Ovary (tissue), 9 donors: Measurements from ENCODE around the gene MRRF. TPM values are rescaled to one million over a fixed set of nuclear protein-coding genes. Genes with fewer than 3 reads are reported as not detected.
A peak's percentile ranks its signal among the peaks of the same experiment; 100 is the strongest.

Source experiments
- DNase-seq, 5 donors: peaks; one replicate each; pipeline ENCODE4 v3.0.0-alpha.2; 2019 to 2020
- H3K27ac ChIP-seq, 2 donors: fragments of 200-600 bp; one replicate each; pipeline versions ENCODE4 v1.5.1 to v1.8.0; 2019 to 2022
- H3K27me3 ChIP-seq: fragments of 200-600 bp; one replicate; pipeline ENCODE4 v1.8.0; 2022
- H3K36me3 ChIP-seq: fragments of 200-600 bp; sonication (generic); one replicate; pipeline ENCODE4 v1.5.1; 2019
- H3K4me1 ChIP-seq: one replicate; pipeline ENCODE4 v1.8.1; 2013; ENCODE audit warnings: mild to moderate bottlenecking, moderate library complexity; ENCODE audit not compliant: insufficient read depth
- H3K4me3 ChIP-seq: fragments of 200-600 bp; sonication (generic); one replicate; pipeline ENCODE4 v1.5.1; 2017
- H3K9me3 ChIP-seq, 2 donors: fragments of 200-600 bp in 1 of 2; sonication (generic) in 1 of 2; one replicate each; pipeline versions ENCODE4 v1.5.1 to v1.8.1; 2013 to 2019; ENCODE audit warnings: mild to moderate bottlenecking in 1 of 2, moderate library complexity in 1 of 2
- EP300 ChIP-seq: sonication (generic); formaldehyde crosslinking; IDR thresholded peaks from one replicate; pipeline ENCODE4 v1.6.1; 2017; ENCODE audit warnings: antibody characterized with exemption
- POLR2A ChIP-seq: fragments of 450-650 bp; IDR thresholded peaks from one replicate; pipeline ENCODE4 v1.6.1; 2017; ENCODE audit warnings: antibody characterized with exemption, mild to moderate bottlenecking, moderate library complexity
- WGBS, 3 donors: extraction: QIAGEN DNeasy Blood & Tissue Kit in 1 of 3; methylation state at CpG; one replicate each; pipeline versions ENCODE4 v1.1.5 to v1.1.7; 2013 to 2017; 5-methylcytosine and 5-hydroxymethylcytosine counted together
- intact Hi-C, 4 donors: fragments of 100-400 bp; cut with DNase I; formaldehyde crosslinking; loops; one replicate each; pipeline versions ENCODE4 v1.11.0 to v1.15.1; 2022 to 2023
- polyA plus RNA-seq, 2 donors: library from polyadenylated mRNA; stranded (reverse); fragments of 200-250 nt in 1 of 2; fragments of 350-450 nt in 1 of 2; fragmentation: Illumina TruSeq in 1 of 2; extraction: RNeasy Lipid Tissue Mini Kit (QIAGEN cat#74804) in 1 of 2; gene quantifications; one replicate each; pipeline ENCODE4 v1.2.3, GENCODE V29; 2013 to 2014
- total RNA-seq, 7 donors: library from RNA; depleted of rRNA in 2 of 7; stranded (reverse); fragments of >200 nt in 2 of 7; fragmentation: NEBNext Ultra II Directional in 3 of 7; extraction: Animal tissue kit (Norgen Biotek cat#: 25700) in 3 of 7; gene quantifications; one replicate each; pipeline versions ENCODE4 v1.1.0 to v1.2.4, GENCODE V29; 2016 to 2023
- TF ChIP-seq, protein P1 (sequence below), 3 donors: fragments of 450-650 bp in 2 of 3; fragments of 200-600 bp in 1 of 3; IDR thresholded peaks; one replicate each; pipeline versions ENCODE4 v1.5.1 to v1.8.0; 2016 to 2022; ENCODE audit warnings: antibody characterized with exemption in 3 of 3, mild to moderate bottlenecking in 1 of 3
- donor health status: DM: no; HTN: no; CAD: no; lungs with moderate emphysema.
- donor health status: DM: no; HTN: no; CAD: no.
- donor health status: Bipolar disorder and iron deficiency.
- donor health status: DM: yes; HTN: yes; CAD: no.
- donor health status: DM: no; HTN: no; CAD: no.
- donor health status: DM: yes; HTN: yes; CAD: no.

MRRF gene
- total and polyA plus RNA-seq, 9 donors, result 15.6 to 29.8 (median 22.2) TPM

DNA sequence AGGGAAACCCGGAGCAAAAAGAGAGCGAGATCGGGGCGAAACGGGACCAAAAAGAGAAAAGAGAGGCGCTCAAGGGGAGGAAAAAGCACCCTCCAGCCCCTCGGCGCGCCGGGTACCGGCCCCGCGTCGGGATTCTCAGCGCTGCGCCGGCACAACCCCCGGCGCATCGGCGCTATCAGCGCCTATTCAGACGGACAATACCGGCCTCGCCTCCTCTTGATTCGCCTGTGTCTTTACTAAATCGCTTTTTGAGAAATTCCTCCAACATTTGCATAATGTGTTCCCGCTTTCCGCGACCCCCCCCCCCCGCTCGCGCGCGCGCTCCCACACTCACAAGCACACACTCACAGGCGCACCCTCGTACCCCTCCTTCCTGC, 36.5 kb upstream of the MRRF start:
- Histone ChIP-seq H3K4me3 (peak overlapping the region; percentile 31), H3K27me3 (no peaks in the 10 kb centered on the region), H3K4me1 (no peaks in the 10 kb centered on the region), H3K27ac (no peak overlapping the region), H3K36me3 (no peaks in the 10 kb centered on the region), H3K9me3 (no peaks in the 10 kb centered on the region)
- no peak for DNase-seq
- TF ChIP-seq, protein P1, sequence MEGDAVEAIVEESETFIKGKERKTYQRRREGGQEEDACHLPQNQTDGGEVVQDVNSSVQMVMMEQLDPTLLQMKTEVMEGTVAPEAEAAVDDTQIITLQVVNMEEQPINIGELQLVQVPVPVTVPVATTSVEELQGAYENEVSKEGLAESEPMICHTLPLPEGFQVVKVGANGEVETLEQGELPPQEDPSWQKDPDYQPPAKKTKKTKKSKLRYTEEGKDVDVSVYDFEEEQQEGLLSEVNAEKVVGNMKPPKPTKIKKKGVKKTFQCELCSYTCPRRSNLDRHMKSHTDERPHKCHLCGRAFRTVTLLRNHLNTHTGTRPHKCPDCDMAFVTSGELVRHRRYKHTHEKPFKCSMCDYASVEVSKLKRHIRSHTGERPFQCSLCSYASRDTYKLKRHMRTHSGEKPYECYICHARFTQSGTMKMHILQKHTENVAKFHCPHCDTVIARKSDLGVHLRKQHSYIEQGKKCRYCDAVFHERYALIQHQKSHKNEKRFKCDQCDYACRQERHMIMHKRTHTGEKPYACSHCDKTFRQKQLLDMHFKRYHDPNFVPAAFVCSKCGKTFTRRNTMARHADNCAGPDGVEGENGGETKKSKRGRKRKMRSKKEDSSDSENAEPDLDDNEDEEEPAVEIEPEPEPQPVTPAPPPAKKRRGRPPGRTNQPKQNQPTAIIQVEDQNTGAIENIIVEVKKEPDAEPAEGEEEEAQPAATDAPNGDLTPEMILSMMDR (IDR thresholded peaks at IDR 0.05), result no peak
- TF ChIP-seq EP300, result no peak
- TF ChIP-seq POLR2A, result no peak
- intact Hi-C loops, result no loop called here
- WGBS, 3 donors, result 1 to 3% (median 2%) methylated on average over 28 to 38 of the region's 38 CpGs

DNA sequence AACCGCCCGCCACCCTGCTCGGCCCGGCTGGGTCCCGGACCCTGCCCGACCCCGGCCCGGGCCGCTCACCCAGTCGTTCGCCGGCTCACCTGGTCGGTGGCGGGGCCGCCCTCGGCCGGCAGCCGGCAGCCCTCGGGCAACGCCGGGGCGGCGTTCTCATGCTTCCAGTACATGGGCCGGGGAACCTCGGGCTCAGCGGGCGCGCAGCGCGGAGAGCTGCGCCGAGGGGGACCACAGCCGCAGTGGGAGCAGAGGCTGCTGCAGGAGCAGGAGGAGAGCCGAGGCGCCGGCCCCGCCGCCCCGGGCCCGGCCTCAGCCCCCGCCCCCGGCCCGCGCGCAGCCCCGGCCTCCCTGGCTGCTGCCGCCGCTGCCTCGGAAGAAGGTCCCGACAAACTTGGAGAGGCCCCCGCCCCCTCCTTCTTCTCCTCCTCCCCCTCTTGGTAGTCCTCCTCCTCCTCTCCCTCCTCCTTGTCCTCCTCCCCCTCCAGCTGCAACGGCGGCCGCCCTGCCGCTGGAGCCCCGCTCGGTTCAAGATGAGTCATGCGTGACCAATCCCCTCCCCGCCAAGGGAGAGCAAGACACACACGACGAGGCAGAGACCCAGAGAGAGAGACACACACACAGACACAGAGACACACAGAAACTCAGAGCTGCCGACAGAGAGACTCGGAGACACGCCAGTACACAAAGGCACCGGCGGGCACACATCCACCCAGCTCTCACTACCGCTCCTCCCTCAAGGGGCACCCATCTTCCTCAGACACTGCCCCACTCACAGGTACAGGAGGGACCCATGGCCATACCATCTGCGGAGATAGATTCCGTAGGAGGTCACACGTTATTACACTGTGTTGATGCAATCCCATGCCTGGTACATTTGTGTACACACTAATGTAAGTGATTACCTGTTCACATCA, 35.9 kb upstream of the MRRF start, which contains the start of gene LHX6:
Gene LHX6 (minus strand): TSS at position 390 of the 917 bp plus-strand sequence. CDS start 217 bp downstream, at position 173.
- Histone ChIP-seq H3K9me3 (no peaks in the 10 kb centered on the region), H3K27me3 (no peaks in the 10 kb centered on the region), H3K4me1 (no peaks in the 10 kb centered on the region), H3K4me3 (peak within 1 kb of the TSS; percentile 31), H3K36me3 (no peaks in the 10 kb centered on the region), H3K27ac (no peak within 1 kb of the TSS)
- intact Hi-C loops, result no loop called here
- TF ChIP-seq EP300, result no peak
- TF ChIP-seq, protein P1 (IDR thresholded peaks at IDR 0.05), result no peak
- no peak for TF ChIP-seq POLR2A
- no peak for DNase-seq
- 2 to 8% (median 5%) methylated on average over 24 to 69 of the region's 70 CpGs for WGBS, 3 donors

DNA sequence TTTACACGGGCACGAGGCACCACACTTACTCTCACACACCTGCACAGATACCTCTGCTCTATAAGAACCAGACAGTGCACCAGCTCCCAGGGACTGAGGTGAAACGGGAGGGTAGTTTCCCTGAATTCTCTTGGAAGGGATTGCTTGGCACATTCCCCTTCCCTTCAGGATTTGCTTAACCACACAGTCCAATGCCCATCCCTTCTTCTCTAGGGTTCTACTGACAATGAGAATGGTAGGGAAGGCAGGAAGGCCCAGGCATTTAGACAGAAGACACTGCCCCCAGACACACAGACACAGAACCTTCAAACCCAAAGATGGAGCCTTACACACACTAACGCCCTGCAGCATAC, 35.2 kb upstream of the MRRF start:
- Histone ChIP-seq H3K27ac (no peak overlapping the region), H3K4me1 (no peaks in the 10 kb centered on the region), H3K36me3 (no peaks in the 10 kb centered on the region), H3K4me3 (no peak overlapping the region), H3K9me3 (no peaks in the 10 kb centered on the region), H3K27me3 (no peaks in the 10 kb centered on the region)
- no peak for DNase-seq
- TF ChIP-seq POLR2A, result no peak
- TF ChIP-seq, protein P1 (IDR thresholded peaks at IDR 0.05), result no peak
- no peak for TF ChIP-seq EP300
- 31 to 39% (median 35%) methylated on average over 4 of the region's 4 CpGs for WGBS, 3 donors
- intact Hi-C loops, result no loop called here

DNA sequence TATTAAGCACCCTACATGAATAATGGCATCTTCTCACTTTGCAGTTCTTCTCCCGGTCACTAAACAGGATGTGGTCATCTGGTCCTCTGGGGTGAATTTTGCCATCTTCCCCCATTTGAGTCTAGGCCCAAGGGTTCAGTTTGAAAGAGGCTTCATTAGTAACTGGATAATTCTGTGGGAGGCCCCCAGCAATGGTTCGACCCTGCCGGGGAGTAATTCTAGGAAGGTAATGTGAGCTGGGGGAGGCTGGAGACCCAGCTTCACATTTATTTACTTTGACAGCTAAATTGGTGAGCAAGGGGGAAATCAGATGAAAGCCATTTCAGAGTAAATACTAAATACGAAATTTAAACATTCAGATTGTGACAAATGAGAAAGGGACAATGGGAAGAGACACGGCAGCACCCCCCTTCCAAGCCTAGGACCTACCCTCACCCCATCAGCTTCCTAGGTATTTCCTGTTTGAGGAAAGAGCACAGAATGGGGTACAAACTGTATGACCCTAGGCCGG, 31.8 kb upstream of the MRRF start:
- TF ChIP-seq POLR2A (no peak), EP300 (no peak)
- TF ChIP-seq, protein P1 (IDR thresholded peaks at IDR 0.05), result no peak
- WGBS, 3 donors, result 49 to 61% (median 57%) methylated on average over 6 of the region's 6 CpGs
- Histone ChIP-seq H3K27ac (no peak overlapping the region), H3K27me3 (no peaks in the 10 kb centered on the region), H3K36me3 (no peaks in the 10 kb centered on the region), H3K4me1 (no peaks in the 10 kb centered on the region), H3K9me3 (no peaks in the 10 kb centered on the region), H3K4me3 (no peak overlapping the region)
- DNase-seq, result no peak
- intact Hi-C loops, result no loop called here
